ENCODE measurements around the gene PER1.
A peak's percentile ranks its signal among the peaks of the same experiment; 100 is the strongest.

The PER1 gene

DNA sequence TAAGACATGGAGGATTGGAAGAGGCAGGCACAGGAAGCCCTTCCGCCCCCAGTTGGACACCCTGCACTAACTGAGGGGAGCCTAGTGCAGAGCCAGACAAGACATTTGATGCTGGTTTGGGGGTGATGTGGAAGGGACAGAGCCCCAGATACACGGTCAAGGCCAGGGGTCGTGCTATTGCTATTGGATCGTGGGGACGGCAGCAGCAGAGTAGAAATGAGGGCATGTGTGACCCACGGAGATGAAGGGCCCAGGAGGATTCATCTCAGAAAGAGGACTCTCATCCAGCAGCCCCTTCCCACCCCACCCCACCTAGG lies 12.6 kb upstream of the PER1 start:
- no peak for DNase-seq

DNA sequence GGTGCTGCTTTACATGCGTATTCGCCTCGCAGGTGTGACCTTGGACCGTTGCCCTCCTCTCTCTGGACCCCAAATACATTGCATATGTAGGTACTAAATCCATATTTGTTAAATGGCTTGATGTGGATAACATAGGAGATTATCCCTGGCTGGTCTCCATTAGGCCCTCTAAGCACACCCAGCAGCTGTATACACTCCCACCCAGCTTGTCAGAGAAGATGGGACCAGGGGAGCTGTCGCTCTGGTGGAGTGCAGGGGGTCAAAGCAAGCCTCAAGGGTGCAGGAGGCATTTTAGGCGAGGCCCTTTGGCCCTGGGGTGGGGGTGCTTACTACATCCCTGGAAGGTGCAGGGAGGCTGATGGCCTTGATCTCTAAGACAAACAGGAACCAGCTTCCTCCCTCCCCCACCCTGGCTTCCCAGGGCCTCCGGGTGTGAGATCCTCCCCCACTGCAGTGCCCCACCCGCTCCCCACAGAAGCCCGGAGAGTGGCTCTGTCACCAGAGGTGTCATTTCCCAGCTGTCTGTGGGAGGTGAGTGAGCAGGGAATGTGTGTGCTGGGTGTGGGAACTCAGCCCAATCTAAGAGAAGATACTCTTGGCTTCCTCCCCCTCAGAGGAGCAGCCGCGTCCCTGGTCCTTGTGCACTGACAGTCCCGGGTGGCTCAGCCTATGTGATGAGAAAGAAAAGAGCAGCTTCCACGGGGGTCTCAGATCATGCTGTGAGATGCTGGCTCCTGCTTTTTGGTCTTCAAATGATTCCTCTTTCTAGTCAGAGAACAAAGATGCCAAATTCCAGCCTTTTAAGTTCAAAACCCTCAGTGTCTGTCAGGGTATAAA lies 12.0 kb upstream of the PER1 start:
- DNase-seq: peak; percentile 88

DNA sequence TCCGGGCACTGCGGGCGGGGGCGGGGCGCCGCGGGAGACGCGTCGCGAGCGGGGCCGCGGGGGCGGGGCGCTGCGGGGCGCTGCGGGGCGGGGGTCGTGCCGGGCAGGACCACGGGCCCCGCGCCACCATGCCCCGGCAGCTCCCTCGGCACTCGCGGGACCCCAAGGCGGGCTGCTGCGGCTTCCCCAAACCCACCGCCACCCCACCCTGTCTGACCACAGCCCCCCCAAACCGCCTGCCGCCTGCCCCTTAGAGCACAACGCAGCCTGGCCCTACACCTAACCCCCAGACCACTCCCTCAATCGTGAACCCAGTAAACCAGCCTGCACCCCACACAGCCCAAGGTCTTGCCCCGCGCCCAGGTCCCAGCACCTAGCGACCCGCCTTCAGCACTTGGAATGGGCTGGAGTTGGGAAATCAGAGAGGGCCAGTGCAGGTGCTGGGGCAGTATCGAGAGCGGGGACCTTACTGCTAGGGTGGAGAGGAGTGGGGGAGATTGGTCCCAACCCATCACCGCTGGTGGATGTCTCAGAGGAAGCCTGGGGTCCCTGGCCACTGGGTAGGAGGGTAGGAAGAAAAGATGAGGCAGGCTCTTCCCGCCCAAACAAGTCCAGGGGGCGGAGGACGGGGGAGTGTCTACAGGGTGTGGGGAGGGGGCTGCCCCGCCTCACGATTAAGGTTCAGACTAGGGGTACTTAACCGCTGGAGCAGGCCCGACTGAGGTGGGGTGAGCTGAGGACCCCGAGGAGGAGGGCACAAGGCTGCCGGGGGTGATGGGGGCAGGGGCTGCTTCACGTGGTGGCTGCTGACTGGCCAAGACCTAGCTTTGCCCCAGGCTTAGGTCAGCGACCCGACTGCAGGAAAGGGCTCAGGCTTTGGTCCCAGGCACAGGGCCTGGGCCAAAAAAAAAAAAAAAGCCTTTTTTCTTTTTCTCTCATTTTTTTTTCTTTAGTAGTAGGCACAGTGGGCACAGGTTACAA lies 11.1 kb upstream of the PER1 start:
- DNase-seq: peak; percentile 74

DNA sequence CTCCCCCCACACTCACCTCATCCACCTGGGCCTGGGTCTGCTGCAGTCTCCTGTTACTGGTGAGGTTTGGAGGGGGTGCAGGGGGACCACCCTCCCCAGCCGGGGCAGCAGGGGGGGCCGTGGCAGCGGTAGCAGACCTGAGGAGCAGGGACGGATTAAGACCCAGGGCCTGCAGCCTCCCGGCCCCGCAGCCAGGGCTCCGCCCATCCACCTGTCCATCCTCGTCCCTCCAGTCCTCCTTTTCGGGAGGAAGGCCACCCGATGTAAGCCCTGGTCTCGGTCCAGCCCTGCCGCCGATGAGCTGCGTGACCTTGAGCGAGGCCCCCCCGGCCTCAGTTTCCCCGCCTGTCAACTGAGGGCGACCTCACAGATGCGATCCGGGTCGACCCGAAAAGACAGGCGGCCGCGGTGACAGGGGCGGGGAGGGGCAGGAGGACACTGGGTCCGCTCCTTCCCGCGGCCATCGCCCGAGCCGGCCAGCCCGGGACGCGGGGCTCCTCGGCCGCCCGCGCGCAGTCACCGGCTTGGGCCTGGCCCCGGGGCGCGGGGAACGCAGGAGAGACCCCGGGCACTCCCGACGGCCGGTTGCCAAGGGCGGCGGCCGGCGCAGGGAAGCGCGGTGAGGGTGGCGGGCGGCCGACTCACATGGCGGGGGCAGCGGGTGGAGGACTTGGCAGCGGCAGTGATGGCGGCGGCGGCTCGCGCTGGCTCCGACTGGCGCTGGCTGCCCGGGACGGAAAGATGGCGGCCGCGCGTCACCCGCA lies 10.2 kb upstream of the PER1 start, which contains the start of gene VAMP2:
Gene VAMP2 (minus strand): TSS at position 716 of the 764 bp plus-strand sequence. CDS start 69 bp downstream, at position 647.
- DNase-seq: peak; percentile 92

DNA sequence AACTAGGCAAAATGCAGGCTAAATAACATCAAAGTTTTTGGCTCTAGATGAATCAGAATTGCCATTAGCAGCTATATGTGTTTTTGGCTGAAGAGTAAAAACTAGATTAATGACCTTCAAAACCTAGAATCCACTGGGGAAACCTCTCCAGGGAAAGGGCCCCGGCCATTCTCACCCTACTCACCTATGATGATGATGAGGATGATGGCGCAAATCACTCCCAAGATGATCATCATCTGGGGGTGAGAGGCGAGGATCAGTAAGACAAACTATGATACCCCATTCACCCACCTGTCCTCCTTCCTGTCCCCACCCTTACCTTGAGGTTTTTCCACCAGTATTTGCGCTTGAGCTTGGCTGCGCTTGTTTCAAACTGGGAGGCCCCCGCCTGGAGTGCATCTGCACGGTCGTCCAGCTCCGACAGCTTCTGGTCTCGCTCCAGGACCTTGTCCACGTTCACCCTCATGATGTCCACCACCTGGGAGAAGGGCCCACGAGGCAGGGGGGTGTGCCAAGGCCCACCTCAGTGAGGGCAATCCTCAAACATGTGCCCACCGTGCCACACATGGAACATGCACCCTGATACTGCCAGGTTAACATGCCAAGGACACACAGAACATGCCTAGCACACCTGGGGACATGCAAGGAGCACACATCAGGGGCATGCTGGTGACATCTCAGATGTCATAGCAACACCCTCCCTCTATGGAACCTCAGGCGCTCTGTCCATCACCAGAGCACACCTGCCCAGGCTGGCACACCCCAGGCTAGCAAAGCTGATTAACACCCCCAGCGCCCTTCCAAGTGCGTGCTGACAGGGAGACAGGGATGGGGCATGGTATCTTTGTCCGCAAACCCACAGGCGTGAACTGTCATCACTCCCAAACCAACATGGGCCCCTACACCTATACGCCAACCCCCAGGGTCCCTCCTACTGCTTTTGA lies 9.4 kb upstream of the PER1 start:
- peak; percentile 51 for DNase-seq

DNA sequence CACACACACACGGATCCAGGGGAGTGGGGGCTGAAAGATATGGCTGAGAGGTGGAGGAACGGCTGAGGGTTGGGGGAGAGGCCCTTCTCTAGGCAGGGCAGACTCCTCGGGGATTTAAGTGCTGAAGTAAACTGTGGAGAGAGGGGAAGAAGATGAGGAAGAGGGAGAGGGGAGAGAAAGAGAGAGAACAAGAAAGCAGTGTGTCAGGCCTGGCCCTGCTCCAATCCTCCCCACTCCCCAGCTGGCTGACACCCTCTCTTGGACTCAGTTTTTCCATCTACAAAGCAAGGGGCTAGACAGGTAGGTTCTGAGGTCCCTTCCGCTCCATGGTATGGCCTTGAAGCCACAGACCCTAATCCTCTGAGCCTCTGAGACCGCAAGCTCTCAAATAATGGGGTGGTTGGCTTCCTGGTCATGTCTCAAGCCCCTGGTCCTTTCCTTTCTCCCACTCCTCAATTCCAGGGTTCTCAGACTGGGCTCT lies 8.6 kb upstream of the PER1 start:
- DNase-seq: no peak

DNA sequence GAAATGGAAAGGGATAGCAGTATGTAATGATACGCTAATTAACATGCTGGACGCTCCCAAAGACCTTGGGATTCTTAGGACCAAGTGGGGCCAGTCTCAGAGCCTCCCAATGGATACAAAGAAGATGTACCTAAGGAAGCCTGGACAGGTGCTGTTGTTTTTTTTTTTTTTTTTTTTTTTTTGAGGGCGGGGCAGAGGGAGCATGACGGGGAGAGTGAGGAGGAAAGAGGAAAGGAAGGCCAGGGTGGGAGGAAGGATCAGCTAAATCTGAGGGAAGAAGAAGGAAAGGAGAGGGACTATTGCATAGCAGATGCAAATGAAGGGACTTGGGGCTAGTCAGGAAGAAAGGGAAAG lies 8.0 kb upstream of the PER1 start:
- DNase-seq: peak; percentile 62

DNA sequence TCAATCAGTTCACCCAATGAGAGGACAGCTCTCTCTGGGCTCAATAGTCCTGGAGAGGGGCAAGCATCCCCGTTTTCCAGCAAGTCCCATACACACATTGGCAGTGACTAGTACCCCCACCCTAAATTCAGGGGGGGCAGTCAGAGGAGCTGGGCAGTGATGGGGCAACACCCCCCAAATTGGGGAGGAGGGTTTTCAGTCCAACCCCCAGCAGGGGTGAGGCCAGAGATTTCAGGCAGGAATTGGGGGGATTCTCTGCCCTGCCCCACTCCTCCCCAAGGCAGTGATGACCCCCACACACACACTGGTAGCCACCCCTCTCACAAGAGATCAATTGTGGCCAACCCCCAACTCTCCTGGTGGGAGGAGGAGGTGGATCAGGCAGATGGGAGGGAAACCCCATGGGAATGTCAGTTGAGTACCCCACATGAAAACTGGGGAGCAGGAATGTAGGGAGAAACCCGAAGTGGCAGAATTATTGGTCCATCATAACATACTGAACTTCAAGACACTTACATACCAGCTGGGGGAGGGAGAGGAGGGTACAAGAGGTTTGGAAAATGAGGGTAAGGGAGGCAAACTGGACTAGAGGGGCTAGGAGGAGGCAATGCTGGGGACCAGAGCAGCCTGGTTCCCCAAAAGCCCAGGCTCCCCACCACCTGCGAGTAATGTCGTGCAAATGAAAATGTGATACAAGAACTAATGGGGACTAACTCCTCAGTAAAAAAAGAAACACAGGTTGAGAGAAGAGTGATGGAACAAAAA lies 7.4 kb upstream of the PER1 start:
- no peak for DNase-seq

DNA sequence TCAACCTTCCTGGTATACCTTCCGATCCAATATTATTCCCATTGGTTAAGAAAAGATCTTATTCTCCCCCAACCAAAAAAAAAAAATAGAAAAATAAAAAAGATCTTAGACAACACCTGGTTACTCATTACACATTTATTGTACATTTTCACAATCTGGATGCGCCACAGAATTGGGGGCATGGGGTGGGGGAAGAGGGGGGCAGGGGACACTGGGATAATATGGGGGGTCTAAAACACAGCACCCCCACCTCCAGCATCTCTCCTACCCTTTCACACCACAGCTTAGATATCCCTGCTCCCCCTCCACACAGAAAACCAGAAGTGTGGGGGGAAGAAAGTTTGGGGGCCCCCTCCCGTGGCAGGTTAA lies 6.8 kb upstream of the PER1 start:
- DNase-seq: no peak

DNA sequence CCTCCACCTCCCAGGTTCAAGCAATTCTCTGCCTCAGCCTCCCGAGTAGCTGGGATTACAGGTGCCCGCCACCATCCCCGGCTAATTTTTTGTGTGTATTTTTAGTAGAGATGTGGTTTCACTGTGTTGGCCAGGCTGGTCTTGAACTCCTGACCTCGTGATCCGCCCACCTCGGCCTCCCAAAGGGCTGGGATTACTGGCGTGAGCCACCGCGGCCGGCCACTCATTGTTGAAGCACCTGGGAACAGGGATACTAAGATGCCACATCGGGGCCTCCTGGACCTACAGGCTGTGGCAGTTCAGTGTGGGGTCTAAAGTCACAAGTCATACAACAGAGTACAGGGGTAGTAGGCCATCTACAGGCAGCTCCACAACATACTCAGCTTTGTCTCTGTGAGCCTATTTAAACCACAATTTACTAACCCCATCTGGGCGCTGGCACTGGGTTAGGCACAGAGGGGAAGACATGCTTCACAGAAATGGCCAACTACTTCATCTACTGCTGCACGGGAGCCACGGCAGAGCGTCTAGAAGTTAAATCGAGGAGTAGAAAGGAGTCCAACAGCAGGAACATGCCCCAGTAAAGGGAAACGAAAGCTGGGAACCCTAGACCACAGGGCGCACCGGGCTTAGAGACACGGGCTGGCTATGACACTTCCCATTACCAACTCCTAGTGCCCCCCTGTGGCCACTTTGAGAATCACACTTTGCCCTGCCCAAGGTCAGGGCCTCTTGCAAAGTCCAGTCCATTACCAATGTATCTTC lies 6.2 kb upstream of the PER1 start:
- peak; percentile 96 for DNase-seq

DNA sequence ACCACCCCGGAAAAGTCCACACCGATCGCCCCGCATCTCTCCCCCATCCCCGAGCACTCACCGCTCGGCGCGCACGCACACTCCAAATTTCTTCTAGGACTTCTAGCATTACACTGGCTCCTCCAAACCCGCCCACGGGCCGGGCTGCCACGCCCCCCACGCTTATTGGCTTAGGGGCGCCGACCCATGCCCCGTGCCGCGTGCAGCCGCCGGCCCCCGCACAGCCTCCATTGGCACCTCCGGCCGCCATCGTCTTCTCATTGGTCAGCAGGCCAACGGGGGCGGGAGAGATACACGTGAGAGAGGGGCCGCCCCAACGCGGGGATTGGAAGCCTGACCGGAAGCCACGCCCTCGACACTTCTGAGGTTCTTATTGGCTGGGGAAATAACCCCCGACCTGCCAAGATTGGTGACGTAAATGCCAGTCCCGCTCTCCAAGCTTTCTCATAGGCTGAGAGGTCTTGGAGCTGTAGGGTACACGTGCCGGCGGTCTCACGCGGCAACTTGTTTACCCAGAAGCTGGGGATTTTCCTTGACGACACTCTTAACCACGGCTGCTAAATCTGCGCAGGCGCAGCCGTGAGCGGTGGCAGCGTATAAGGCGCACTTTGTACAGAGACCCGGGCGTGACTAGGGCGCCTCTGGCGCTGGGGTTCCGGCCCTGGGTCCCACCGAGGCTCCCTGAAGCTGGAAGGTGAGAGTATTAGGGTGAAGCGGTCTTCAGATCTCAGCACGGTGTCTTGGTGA lies 4.2 kb upstream of the PER1 start:
- DNase-seq: peak; percentile 100

DNA sequence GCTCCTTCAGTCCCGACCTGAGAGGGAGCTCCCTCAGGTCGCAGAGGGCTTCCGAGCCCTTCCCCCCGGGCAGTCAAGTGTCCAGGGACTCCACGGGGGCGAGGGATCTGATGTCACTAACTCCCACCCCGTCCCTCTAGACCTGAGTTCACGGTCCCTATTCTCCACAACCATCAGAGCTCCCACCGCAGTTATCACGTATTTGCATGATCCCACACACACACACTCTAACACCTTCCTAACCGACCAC lies 3.7 kb upstream of the PER1 start:
- no peak for DNase-seq

DNA sequence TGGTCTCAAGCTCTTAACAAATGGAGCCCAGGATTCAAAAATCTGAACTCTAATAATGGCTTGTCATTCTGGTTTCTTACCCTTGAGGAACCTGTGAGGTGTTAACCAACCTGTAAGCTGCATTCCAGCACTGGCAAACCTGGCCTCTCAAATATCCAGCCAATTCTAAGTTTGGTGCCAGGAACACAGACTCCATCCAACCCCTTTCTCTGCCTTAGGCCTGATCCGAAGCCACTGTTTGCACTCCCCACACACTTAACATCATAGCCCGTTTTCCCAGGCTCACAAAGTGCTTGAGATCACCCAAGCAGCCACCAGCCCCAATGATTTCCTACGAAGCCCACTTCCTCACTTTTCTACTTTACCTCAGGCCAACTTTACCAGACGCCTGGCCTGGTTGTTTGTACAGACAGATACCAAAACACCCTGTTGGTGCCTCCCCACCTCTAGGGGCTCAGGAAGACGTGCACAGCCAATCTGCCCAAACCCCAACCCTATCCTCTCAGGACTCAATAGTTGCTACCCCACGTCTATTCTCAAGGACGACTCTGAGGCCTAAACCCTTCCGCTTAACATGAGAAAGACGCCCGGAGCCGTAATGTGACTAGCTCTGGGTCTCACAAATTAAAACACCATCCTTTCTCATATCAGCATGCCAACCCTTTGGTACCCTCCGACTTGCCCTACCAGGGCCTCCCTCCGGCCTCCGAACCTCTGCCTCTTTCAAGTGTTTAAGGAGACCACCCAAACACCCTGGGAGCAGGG lies 3.2 kb upstream of the PER1 start:
- DNase-seq: no peak

DNA sequence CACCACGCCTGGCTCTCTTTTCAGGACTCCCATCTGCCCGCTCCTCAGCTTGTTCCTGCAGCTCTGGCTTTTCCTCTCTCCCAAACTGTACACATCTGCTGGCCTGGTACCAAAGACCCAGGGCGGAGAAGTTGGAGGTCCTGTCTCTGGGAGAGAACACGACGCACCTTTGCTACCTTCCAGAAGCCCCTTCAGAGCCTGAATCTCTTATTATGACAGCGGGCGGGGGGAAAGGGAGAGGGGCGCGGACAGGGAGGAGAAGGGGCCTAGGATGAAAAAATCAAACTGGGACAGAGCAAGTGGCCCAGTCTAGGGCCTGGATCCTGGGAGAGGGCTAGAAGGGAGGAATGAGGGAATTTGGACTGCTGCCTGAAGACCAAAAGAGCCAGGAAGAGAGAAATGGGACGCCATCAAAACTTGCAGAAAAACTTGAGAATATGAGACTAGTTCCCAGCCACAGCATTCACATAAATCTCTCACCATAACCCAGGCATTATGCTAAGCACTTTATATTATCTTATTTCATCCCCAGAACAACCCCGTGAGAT lies 2.5 kb upstream of the PER1 start:
- DNase-seq: no peak

DNA sequence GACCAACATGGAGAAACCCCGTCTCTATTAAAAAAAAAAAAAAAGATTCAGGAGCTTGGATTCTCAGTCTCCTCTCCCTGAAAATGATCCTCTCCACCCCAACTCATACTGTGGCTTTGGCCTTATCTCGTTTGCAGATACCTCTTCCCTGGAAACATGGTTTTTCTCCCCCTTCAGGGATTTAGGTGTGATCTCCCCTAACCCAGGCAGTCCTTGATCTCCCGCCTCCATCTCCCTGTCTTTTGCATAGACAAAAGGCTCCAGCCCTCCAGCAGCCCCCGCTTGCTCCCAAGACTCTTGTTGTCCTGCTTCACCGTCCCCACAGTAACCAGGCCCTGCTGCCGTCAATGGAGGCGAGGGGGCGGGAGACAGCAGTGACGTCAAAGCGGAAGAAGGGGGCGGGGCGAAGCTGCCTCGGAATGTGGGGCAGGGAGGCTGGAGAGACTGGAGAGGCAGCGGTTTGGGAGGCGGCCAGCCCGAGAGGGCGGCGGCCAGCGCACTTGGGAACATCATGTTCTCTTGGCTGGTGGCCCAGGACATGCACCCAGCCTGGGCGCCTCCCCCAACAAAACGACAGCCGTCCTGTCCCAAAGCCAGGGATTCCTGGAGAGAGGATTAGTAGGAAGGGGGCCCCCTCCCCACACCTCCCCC lies 1.9 kb upstream of the PER1 start:
- peak; percentile 96 for DNase-seq

DNA sequence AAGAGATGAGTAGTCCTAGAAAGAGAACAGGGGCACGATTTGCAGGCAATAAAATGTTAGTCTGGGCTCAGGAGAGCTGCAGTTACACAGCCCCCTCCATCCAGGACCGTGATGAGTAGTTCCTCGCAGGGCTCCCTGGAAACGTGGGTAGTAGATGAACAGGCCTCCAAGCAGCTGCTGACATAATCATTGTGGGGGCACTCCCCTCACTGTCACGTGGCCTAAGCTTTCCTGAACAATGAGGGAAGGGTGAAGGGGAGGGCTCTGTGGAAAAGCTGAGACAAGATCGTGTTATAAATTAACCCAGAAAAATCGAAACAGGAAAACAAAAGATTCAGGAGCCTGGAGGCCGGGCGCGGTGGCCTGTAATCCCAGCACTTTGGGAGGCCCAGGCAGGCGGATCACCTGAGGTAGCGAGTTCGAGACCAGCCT lies 1.3 kb upstream of the PER1 start:
- peak; percentile 98 for DNase-seq

DNA sequence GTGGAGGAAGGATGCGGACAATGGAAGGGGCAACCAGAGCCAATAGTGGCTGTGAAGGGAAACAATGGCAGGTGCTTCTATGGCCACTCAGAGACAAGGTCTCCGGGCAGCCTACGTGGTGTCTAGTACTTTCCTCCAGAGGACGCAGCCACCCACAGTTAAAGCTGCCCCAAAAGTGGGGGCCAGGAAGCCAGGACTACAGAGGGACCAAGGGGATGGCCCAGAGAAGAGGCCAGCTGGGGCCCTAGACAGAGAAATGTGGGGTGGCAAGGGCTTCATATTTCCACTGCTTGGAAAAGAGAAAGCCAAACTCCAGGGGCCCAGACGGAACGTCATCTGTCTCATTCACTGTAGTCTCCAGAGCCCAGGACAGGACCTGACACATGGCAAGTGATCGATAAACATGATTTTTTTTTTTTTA lies 837 bp upstream of the PER1 start:
- DNase-seq: peak; percentile 72

DNA sequence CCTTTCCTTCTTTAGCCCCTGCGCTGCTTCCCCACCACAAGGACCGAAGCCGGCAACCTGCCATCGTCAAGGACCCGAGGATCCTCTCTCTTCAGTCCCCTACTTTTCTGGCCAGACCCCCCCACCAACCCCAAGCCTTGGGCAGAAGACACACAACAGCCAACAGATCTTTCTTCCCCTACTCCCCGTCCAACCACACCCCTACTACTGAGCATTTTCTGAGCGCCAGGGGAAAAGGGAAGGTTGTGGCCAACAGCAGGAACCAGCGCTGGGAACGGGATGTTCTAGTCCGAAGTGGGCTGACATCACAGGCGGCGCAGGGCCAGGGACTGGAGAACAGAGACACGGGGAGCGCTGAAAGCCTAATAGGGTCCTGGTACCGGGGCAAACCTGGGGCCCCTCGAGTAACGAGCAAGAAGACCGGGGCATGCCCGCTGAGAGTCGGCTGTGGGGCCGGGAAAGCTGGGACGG lies 528 bp downstream of the PER1 start:
- DNase-seq: peak; percentile 86

All from DMS53 (cell line).